KBM-7 (cell line): Measurements from ENCODE around the gene BEX4.
"Not testable (repeated sequence)": the region's sequence is repeated elsewhere in the genome, so short reads cannot be mapped to it uniquely, and the experiment has no call there.

Source experiments
- DNase-seq: peaks from one replicate; pipeline ENCODE4 v3.0.0-alpha.2; 2015
- in situ Hi-C: fragments of 300-500 bp; cut with MboI; formaldehyde crosslinking; loops from 2 replicates; pipeline ENCODE4 v1.14.3; 2020; ENCODE audit warnings: low sequenced_read_pairs, low pct_unique_long_range_greater_than_20kb, mixed read lengths

BEX4 gene

GRCh38 chrX:103234869-103235268, 20.0 kb downstream of the BEX4 start:
- DNase-seq: no peak
- in situ Hi-C loops: no loop called here

- in situ Hi-C loops: not testable (repeated sequence)
- DNase-seq: peak; percentile 79
These were observed 20.7 kb downstream of the BEX4 start for GRCh38 chrX:103235608-103236007.

GRCh38 chrX:103236296-103236695, 21.4 kb downstream of the BEX4 start:
- in situ Hi-C loops: no loop called here
- DNase-seq: no peak

GRCh38 chrX:103240155-103240554, 25.2 kb downstream of the BEX4 start:
- no peak for DNase-seq

GRCh38 chrX:103248553-103248952, 33.6 kb downstream of the BEX4 start:
- peak; percentile 72 for DNase-seq

More at GRCh38 chrX:103240155-103240554, 25.2 kb downstream of the BEX4 start:
- in situ Hi-C loops: no loop called here

GRCh38 chrX:103249805-103250204, 34.9 kb downstream of the BEX4 start:
- no peak for DNase-seq
- in situ Hi-C loops: no loop called here

More at GRCh38 chrX:103248553-103248952, 33.6 kb downstream of the BEX4 start:
- in situ Hi-C loops: no loop called here

- no peak for DNase-seq
- in situ Hi-C loops: no loop called here
These were observed 36.1 kb downstream of the BEX4 start for GRCh38 chrX:103250977-103251376.

GRCh38 chrX:103253608-103254007, 38.7 kb downstream of the BEX4 start:
- peak; percentile 23 for DNase-seq

GRCh38 chrX:103254171-103254824, 39.4 kb downstream of the BEX4 start:
- in situ Hi-C loops: no loop called here
- DNase-seq: peak; percentile 62

More at GRCh38 chrX:103253608-103254007, 38.7 kb downstream of the BEX4 start:
- in situ Hi-C loops: no loop called here

- in situ Hi-C loops: no loop called here
These were observed 40.1 kb downstream of the BEX4 start, which contains the start of gene TCEAL8 for GRCh38 chrX:103254921-103255493. Gene TCEAL8, minus strand, starts transcription at chrX:103255155. Its CDS starts 1,176 bp downstream, at chrX:103253979.

GRCh38 chrX:103256651-103257050, 41.7 kb downstream of the BEX4 start:
- DNase-seq: no peak
- in situ Hi-C loops: no loop called here

More at GRCh38 chrX:103254921-103255493, 40.1 kb downstream of the BEX4 start, which contains the start of gene TCEAL8:
- peak; percentile 82 for DNase-seq

GRCh38 chrX:103258275-103258674, 43.4 kb downstream of the BEX4 start:
- no peak for DNase-seq
- in situ Hi-C loops: no loop called here
